NOMO-1 (cell line): ENCODE measurements around the gene PLA2G4C.
A peak's percentile ranks its signal among the peaks of the same experiment; 100 is the strongest.
"Not testable (repeated sequence)": the region's sequence is repeated elsewhere in the genome, so short reads cannot be mapped to it uniquely, and the experiment has no call there.

ENCODE experiments used
- DNase-seq, 2 experiments: peaks; one replicate each; lab custom pipeline; 2025; ENCODE audit not compliant: unreplicated experiment in 2 of 2; lab: John Stamatoyannopoulos, UW

Gene PLA2G4C

DNA sequence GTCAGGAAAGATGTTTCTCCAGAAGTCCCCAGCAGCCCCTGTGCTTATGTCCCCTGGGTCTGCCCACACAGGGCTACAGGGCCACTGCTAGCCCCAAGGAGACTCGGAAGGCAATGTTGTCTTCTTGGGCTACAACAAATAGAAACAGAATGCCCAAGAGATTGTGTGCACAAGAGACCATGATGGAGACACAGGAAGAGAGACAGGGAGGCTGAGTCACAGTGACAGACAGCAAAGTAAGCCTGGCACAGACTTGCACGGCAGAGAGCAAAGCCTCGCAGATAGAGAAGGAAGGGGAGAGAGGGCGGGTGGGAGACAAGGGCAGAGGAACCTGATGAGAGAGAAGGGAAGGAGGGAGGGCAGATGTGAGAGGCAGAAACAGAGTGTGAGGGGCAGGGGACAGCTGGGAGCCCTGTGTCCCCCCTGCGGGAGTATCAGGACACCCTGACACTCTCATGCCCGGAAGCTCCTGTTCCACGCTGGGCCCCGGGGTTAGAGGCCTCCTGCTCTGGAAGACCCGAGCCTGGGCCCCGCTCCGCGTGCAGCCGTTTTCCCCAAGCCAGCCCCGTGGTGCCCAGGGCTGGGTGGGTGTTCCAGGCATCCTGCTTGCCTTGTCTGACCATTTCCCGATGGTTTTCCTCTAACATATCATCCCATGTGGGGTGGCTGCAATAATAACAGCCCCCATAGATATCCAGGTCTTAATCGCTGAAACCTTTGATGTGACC is 2.7 kb upstream of the PLA2G4C start:
- no peak for DNase-seq

DNA sequence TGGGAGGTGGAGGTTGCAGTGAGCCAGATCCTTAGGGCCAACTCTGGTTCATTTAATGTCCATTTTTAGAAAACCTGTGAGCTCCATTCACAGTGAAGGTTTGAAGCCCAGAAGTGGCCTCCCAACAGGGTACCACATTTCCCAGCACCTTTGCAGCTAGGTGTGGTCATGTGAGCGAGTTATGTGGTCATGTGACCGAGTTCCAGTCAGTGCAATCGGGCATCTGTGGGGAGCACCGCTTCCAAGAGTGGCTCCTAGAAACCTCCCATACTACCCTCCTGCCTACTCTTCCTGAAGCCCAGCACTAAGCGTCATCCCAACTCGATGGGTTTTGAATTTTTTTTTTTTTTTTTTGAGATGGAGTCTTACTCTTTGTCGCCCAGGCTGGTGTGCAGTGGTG is 663 bp upstream of the PLA2G4C start:
- no peak for DNase-seq

DNA sequence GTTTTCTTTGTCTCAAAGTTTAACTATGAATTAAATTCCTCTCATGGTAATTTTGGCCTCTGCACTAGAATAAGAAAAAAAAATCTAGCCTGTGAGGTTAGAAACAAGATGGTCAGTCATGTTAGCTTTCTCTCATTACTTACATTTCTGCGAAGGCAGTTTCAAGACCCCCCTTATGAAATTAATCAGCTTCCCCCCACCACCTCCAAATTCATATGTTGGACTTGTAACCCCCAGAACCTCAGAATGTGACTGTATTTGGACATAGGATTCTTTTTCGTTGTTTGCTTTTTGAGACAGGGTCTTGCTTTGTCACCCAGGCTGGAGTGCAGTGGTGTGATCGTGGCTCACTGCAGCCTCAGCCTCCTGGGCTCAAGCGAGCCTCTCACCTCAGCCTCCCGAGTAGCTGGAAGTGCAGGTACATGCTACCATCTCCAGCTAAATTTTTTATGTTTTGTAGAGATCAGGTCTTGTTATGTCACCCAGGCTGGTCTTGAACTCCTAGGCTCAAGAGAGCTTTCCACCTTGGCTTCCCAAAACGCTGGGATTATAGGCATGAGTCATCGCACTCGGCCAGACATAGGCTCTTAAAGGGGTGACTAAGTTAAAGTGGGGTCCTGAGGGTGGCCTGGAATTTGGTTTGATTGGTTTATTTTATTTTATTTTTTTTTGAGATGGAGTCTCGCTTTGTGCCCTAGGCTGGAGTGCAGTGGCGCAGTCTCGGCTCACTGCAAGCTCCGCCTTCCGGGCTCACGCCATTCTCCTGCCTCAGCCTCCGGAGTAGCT is 1.4 kb downstream of the PLA2G4C start:
- DNase-seq, result no peak

DNA sequence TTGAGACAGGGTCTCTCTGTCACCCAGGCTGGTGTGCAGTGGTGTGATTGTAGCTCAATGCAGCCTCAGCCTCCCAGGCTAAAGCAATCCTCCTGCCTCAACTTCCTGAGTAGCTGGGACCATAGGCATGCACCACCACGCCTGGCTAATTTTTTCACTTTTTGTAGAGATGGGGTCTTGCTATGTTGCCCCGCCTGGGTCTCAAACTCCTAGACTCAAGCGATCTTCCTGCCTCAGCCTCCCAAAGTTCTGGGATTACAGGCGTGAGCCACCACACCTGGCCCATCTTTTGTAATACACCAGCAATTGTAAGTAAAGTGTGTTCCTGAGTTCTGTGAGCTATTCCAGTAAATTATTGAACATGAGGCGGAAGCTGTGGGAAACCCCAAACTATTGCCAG is 6.7 kb downstream of the PLA2G4C start:
- no peak for DNase-seq

DNA sequence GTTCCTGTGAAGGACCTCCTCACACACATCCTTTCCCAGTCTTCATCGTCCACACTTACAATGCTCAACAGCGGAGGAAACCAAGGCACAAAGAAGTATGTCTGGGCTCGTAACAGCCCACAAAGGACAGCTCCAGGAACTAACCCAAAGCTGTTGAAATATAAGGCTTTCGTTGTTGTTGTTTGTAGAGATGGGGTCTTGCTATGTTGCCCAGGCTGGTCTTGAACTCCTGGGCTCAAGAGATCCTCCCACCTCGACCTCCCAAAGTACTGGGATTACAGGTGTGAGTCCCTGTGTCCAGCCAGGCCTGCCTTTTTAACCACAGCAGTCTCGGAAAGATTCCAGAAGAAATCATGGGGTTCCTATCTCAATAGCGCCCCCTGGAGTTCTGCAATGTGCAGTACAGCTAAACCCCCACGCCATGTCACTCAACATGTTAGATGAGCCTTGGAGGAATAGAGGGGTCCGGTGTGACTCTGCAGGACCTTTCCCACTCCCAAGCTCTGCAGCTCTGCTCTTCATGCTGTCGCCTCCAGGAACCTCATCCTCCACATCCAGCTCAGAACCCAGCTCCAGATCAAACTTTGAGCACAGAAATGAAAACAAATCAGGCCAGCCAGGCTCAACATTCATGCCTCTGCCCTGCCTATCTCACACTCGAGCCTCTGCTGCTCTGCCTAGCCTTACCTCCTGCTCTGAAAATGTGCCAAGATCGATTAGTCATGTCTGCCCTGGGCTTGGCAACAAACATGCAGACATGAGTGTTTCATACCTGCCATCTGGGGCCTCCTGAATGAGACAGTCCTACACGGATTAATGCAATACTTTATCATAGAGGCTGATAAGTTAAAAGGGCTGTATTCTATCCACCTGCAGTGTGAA is 7.5 kb downstream of the PLA2G4C start:
- DNase-seq, result peak in 1 of 2 experiments; percentile 16

DNA sequence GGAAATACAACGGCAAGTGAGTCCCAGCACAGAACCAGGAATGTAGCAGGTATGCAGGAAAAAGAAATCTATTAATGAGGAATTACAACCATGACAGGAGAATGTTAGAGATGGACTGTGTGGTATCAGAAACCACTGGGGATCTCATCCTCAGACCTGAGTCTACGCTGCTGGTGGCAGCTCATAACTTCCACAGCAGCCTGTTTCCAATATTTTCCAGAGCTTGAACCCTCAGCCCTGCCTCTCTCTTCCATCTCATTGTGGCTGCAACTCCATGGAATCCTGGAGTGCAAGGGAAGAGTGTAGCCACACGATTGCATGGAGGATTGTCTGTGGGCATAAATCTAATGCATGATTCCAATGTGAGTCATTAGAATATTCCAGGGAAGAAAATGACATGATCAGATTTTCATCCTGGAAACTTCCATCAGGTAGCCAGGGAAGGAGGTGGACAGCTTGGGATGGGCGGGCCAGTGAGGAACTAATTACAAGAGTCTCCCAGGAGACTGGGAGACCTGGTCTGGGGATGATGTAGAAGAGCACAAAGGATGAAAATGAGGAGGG is 14.9 kb downstream of the PLA2G4C start:
- DNase-seq, result no peak

DNA sequence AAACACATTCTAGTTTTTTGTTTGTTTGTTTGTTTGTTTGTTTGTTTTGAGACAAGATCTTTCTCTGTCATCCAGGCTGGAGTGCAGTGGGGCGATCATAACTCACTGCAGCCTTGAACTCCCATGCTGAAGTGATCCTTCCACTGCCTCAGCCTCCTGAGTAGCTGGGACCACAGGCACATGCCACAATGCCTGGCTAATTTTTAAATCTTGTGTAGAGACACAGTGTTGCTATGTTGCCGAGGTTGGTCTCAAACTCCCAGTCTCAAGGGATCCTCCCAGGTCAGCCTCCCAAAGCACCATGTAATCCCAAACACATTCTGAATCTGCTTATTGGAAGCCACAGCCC is 15.8 kb downstream of the PLA2G4C start:
- DNase-seq, result no peak

DNA sequence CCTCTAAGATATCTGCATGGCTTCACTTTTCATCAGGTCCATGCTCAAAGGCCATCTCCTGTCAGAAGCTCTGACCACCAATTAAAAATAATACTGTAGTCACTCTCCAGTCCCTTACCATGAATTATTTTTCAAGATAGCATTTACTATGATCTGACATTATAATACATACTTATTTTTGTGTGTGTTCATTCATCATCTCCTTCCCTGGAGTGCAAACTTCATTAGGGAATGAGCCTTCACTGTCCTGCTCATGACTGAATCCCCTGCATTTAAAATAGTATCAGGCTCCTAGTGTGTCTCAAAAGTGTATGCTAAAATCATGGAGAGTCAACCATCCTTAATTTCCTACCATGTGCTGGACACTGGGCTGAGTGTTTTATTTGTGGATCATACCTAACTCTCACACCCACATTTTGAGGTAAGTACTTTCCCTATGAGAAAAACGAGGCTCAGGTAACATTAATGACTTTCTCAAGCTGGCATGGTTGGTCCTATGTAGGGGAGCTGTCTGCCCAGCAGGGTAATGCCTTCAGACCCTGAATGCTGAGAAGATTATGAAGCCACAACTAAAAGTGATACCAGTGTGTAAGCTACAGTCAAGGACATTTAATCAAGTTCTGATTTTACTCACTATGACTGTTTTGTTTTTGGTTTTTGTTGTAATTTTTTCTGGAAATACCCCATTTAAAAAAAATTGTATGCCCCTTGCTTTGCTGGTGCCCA is 16.3 kb downstream of the PLA2G4C start:
- DNase-seq, result no peak

DNA sequence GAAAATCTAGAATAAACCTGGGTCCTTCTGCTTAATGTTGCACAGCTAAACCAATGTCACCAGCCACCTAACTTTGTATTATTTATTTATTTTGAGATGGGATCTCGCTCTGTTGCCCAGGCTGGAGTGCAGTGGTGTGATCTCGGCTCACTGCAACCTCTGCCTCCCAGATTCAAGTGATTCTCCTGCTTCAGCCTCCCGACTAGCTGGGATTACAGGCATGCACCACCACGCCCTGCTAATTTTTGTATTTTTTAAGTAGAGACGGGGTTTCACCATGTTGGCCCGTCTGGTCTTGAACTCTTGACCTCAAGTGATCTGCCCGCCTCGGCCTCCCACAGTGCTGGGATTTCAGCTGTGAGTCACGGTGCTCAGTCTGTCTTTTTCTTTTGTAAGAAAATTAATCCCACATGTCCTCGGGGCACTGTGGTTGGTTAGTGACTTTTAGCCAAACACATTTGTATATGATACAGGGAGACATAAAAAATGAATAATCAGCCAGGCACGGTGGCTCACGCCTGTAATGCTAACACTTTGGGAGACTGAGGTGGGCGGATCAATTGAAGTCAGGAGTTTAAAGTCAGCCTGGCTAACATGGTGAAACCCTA is 19.4 kb downstream of the PLA2G4C start:
- not testable (repeated sequence) for DNase-seq

DNA sequence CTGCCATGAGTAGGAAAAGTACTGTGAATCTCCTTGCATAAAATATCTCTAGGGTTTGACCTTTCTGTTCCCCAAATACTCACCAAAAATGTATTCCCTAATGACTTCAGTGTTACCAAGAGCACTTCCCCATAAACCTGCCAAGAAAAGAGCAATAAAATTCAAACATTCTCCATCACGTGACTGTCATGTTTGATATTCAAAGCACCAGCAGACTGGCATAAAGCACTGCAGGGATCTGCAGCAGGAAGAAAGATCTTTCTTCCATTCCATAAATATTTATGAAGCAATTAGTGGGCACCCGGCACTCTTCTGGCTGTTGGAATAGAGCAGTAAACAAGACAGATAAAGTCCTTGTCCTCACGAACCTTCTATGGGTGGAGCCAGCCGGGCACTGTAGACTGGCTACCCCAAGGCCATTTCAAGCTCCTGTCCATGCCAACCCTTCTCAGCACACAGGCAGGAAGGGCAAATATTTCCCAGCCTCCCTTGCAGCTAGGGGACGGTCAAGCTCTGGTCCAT is 20.3 kb downstream of the PLA2G4C start:
- DNase-seq, result no peak

DNA sequence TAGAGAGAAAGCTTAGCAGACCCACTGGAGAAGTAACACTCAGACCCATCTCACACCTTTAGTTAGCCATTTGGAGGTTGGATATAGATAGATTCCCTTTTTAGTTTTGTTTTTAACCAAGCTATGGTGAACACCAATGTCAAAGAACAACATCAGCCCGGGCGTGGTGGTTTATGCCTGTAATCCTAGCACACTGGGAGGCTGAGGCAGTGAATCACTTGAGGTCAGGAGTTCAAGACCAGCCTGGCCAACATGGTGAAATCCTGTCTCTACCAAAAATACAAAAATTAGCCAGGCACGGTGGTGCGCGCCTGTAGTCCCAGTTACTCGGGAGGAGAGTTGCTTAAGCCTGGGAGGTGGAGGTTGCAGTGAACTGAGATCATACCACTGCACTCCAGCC is 21.6 kb downstream of the PLA2G4C start:
- DNase-seq, result not testable (repeated sequence)

DNA sequence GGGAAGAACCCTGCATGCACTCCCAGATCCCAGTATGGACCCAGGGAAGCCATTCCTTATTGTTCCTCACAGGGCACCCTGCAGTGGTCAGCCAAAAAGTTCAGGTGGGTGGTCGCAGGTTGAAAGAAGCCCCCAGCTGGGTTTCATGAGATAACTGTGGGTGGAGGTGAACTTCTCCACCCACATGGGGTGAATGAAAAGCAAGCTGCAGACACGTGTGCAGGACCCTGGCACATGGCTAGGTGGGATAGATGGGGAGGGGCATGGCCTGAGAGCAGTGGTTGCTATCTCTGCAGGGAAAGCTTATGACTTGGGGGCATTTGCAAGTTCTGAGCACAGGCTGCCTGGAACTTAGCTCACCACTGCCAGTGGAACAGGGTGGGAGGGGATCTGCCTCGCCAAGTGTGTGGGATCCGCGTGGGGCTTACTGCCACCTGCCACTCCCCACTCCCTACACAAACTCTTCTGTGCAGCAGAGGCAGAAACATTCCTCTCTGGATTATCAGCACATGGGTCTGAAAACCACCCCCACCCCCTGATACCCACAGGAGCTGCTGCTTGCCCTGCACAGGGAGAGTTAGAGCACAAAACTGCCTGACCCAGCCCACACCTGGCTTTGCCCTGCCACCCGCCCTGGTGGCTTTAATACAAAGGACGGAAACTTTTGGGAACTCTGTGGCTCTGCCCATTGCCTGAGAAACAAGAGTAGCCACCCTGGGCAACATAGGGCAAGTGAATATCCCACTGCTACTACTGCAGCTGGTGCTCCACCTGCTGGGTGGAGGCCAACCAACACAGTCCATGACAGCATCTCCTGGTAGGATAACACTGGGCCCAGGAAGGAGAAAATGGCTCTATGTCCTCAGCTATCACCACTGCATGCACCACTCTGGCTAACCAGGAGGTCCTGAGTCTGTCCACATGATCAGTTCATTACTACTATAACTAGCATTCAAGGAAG is 24.4 kb downstream of the PLA2G4C start:
- DNase-seq, result no peak

DNA sequence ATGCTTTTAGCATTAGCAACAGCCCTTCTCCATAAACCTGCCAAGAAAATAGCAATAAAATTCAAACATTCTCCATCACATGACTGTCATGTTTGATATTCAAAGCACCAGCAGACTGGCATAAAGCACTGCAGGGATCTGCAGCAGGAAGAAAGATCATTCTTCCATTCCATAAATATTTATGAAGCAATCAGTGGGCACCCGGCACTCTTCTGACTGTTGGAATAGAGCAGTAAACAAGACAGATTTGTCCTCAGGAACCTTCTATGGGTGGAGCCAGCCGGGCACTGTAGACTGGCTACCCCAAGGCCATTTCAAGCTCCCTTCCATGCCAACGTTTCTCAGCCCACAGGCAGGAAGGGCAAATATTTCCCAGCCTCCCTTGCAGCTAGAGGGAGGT is 25.5 kb downstream of the PLA2G4C start:
- no peak for DNase-seq

DNA sequence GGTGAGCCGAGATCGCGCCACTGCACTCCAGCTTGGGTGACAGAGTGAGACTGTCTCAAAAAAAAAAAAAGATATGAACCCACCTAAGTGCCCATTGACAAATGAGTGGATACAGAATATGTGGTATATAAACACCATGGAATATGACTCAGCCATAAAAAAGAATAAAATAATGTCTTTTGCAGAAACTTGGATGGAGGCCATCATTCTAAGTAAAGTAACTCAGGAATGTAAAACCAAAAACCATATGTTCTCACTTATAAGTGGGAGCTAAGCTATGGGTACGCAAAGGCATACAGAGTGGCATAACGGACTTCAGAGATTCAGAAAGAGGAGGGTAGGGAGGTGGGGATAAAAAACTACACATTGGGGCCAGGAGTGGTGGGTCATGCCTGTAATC is 29.5 kb downstream of the PLA2G4C start:
- DNase-seq, result no peak

DNA sequence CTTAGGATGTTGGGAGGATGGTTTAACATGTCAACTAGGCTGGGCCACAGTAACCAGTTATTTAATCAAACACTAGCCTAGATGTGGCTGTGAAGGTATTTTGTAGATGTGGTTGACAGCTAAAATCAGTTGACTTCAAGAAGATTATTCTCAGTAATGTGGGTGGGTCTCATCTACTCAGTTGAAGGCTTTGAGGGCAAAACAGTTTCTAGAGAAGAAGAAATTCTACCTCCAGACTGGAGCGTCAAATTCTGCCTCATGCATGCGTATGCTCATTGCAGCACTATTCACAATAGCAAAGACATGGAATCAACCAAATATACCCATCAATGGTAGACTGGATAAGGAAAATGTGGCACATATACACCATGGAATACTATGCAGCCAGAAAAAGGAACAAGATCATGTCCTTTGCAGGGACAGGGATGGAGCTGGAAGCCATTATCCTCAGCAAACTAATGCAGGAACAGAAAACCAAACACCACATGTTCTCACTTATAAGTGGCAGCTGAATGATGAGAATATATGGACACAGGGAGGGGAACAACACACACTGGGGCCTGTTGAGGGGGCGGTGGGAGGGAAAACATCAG is 40.3 kb downstream of the PLA2G4C start:
- not testable (repeated sequence) for DNase-seq

DNA sequence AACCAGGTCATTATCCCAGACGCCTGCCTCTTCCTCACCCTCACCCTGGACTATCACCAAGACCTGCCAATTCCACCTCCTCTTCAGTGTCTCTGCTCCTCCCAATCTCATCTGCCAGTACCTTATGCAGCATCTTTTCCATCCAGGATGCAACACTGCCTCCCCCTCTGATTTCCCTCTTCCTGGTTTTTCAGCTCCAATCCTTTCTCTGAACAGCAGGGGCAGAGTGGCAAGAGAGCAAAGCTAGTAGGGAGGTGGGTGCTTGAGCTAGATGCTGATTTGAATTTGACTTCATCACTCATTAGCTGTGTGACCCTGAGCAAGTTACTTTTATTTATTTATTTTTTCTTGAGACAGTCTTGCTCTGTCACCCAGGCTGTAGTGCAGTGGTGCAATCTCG is 41.2 kb downstream of the PLA2G4C start:
- no peak for DNase-seq

DNA sequence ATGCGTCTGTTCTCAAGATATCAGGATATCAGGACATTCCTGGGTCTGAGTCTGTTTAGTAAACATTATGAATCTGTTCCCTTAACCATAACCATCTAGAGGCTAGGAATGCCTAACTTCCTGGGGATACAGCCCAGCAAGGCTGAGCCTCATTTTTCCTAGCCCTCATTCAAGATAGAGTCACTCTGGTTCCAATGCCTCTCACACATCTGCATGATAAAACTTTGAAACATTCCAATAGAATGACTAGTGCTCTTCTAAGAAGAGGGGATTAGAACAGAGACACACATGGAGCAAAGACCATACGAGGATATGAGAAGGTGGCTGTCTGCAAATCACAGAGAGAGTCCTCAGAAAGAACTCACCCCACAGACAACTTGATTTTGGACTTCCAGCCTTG is 46.1 kb downstream of the PLA2G4C start:
- no peak for DNase-seq
